Stomach (tissue), 4 donors: ENCODE data around the gene SPIN1.

Experiments used
- POLR2A ChIP-seq, 4 donors: fragments of 450-650 bp; IDR thresholded peaks; one replicate each; pipeline ENCODE4 v1.6.1; 2016; ENCODE audit warnings: antibody characterized with exemption in 4 of 4, control low read depth in 2 of 4, mild to moderate bottlenecking in 1 of 4, moderate library complexity in 1 of 4
- POLR2AphosphoS5 ChIP-seq, 3 donors: sonication (generic); formaldehyde crosslinking; IDR thresholded peaks; one replicate each; pipeline ENCODE4 v1.6.1; 2016; ENCODE audit warnings: antibody characterized with exemption in 3 of 3
- TF ChIP-seq, protein P1 (sequence below), 7 experiments: fragments of 450-650 bp in 4 of 7; fragments of 200-600 bp in 3 of 7; sonication (generic) in 3 of 7; IDR thresholded peaks; one replicate each; pipeline ENCODE4 v1.5.1; 2016 to 2019; ENCODE audit warnings: antibody characterized with exemption in 7 of 7, control low read depth in 2 of 7, mild to moderate bottlenecking in 1 of 7

- TF ChIP-seq, protein P1, sequence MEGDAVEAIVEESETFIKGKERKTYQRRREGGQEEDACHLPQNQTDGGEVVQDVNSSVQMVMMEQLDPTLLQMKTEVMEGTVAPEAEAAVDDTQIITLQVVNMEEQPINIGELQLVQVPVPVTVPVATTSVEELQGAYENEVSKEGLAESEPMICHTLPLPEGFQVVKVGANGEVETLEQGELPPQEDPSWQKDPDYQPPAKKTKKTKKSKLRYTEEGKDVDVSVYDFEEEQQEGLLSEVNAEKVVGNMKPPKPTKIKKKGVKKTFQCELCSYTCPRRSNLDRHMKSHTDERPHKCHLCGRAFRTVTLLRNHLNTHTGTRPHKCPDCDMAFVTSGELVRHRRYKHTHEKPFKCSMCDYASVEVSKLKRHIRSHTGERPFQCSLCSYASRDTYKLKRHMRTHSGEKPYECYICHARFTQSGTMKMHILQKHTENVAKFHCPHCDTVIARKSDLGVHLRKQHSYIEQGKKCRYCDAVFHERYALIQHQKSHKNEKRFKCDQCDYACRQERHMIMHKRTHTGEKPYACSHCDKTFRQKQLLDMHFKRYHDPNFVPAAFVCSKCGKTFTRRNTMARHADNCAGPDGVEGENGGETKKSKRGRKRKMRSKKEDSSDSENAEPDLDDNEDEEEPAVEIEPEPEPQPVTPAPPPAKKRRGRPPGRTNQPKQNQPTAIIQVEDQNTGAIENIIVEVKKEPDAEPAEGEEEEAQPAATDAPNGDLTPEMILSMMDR (IDR thresholded peaks at IDR 0.05), result no peak
- TF ChIP-seq POLR2A (IDR thresholded peaks at IDR 0.05), result no peak
- no peak for TF ChIP-seq POLR2AphosphoS5 (IDR thresholded peaks at IDR 0.05)
These were observed 37.3 kb downstream of the SPIN1 start for GRCh38 chr9:88425538-88425950.
